HG03103 (cell line): ENCODE results near the gene HIBADH.
"Not testable (repeated sequence)": the region's sequence is repeated elsewhere in the genome, so short reads cannot be mapped to it uniquely, and the experiment has no call there.

Experiments used
- ATAC-seq: cut with Tn5 transposase; IDR thresholded peaks from one replicate; pipeline ENCODE4 v1.9.1; 2021; ENCODE audit warnings: low read depth; ENCODE audit not compliant: unreplicated experiment

Gene HIBADH

DNA sequence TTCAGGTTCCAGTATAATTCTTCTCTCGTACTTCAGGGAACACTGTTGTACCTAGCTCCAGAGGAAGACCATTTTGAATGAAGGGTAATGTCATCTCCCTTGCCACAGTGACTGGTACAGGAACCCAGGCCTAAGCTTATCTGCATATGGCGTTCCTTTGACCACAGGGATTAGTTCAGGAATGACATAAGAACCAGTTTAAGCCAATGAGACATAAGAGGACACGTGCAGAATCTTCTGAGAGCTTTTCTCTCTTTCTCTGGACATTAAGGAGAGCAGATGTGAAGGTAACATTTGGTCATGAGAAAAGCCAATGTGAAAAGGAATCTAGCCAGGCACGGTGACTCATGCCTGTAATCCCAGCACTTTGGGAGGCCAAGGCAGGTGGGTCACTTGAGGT, 21.8 kb upstream of the HIBADH start:
- ATAC-seq, result no peak

DNA sequence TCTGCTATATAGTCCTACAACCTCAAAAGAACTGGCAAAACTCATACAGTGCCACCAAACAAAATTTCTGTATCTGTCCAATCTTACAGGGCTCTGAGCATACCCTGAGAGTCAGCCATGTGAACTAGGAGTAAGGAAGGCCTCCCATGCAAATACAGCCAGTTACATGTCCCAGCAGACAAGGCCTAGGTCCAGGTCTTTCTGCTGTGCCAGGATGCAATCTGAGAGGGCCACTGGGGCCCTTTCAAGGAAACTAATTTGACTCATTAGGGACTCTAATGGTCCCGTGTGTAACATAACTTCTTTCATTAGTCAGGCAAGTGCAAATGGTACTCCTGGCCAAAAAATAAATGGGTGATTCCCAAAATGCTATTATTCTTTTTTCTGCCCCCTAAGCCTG, 17.9 kb upstream of the HIBADH start:
- no peak for ATAC-seq

DNA sequence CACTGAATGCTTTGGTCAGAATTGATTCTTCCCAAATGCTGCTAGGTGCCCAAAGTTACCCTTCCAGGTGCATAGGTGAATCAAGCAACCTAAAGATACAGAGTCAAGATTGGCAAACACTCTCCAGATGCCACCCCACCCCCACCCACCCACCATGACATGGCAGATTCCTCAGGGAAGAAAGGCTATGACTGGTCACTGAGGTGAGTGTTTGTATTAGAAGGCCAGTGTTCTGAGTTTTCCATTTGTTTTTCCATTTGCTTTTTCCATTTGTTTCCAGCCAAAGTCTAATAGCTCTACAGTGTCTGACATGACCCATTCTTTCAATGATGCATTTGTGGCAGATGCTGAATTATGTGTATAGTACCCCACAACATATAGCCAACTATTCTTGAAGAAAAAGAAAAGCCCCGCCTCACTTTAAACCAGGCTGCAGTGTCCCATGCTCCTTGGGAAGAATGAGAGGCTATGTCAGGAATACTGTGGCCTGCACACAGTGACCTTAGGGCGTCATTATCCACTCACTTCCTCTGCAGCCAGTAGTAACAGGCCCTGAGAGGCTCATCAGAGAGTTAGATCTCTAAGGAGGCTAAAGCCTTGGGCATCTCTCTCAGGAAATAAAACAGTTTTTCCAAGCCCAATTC, 16.1 kb upstream of the HIBADH start:
- no peak for ATAC-seq

DNA sequence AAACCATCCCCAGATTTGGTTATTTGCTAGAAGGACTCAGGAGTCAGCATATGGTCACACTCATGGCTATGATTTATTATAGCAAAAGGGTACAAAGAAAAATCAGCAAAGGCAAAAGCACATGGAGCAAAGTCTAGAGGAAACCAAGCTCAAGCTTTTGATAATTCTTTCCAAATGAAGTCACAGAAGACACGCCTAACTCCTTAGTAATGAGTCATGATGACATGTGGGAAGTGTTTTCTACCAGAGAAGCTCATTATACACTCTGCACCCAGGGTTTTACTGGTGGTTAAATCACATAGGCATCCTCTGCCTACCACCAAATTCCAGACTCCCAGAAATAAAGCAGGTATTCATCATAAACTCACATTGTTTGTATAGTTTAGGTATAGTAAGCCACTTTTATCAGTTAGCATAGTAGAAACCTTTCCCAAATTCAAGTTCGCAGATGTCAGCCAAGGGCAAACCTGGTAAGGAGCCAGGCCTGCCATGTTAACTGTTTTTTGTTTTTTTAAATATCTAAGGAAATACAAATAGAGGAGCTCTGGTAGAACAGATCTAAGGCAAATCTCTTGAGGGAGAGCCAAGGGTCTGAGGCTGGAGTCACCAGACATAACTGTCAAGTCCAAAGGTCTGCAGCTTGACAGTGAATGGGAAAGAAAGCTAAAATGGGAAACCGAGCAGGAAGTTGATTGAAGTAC, 15.4 kb upstream of the HIBADH start:
- ATAC-seq, result no peak

DNA sequence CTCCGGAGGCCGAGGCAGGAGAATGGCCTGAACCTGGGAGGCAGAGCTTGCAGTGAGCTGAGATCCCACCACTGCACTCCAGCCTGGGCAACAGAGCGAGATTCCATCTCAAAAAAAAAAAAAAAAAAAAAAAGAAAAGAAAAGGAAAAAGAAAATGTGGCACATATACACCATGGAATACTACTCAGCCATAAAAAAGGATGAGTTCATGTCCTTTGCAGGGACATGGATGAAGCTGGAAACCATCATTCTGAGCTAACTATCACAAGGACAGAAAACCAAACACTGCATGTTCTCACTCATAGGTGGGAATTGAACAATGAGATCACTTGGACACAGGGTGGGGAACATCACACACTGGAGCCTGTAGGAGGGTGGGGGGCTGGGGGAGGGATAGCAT, 11.4 kb upstream of the HIBADH start:
- ATAC-seq, result not testable (repeated sequence)

DNA sequence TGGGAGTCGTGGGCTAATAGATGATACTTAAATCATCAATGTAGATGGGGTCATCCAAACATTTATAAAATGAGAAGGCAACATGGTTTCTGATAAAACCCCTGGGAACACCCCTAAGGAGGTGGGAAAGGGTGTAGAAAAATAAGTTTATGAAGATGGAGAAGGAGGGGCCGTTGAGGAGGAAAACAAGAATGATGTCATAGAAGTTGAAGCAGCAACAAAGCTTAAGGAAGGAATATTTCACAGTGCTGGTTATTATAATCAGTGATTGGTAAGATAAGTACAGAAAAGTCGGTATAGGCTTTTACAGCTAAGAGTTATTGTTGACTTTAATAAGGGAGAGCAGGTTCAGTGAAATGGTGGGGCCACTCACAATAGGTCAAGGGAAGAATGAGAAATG, 9.0 kb upstream of the HIBADH start:
- no peak for ATAC-seq

DNA sequence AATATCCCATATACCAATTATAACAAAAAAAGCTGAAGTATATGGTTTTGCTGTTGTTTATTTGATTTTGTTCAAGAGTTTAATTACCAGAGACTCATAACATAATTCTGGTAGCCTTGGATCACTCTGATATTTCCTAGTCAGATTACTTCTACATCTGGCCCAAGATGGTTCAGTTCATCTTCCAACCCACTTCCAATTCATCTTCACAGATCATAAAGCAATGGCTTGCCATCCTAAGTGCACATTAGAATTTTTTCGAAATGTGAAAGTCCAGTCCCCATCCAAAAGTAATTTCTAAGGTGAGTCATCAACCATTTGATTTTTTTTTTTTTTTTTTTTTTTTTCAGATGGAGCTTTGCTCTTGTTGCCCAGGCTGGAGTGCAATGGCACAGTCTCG, 8.0 kb upstream of the HIBADH start:
- no peak for ATAC-seq

DNA sequence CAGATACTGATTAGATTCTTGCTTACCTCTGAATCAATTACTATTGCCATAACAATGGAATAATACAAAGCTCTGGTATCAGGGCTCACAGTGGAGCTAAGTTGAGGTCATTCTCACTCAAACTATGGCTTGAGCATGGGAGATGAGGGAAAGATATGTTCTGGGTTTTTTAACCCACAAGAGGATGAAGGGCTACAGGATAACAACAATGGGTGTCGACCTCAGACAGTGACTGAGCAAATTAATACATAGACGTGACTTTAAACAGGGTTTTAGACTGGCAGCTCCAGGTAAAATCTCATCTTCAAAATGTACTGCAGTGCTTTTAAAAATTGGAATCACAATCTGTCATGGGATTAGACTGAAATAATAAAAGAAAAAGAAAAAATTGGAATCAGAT, 7.5 kb upstream of the HIBADH start:
- ATAC-seq, result no peak

DNA sequence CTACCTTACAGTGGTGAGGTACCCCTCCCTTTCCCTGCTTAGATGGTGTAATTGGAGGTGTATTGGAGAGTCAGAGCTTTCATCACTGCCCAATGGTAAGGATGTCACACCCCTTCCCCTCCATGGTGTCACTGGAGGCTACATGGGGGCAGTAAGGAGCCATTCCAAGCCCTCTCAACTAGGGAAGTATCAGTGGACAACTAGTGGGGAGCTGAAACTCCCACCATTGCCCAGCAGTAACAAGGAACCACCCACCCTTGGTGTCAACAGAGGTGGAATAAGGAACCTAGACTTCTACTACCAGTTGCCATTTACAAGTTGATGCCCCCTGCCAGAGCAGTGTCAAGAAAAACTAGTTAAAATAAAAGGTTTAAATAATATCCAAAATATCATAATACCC, 2.8 kb upstream of the HIBADH start:
- ATAC-seq, result no peak

DNA sequence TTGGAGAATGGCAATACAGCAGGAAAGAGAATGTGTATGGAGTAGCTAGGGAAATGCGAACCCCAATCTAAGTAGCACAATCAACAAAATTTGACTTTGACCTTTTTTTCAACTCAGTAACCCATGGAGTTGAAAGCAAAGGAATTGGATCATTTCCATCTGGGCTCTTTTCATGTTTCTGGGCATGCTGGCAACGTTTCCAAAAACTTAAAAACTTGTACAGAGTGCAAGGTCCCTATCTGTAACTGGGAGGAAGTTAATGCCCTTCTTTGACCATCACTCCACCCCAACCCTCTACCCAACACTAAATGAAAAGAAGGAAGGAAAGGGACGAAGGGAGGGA, 1.3 kb upstream of the HIBADH start:
- no peak for ATAC-seq

DNA sequence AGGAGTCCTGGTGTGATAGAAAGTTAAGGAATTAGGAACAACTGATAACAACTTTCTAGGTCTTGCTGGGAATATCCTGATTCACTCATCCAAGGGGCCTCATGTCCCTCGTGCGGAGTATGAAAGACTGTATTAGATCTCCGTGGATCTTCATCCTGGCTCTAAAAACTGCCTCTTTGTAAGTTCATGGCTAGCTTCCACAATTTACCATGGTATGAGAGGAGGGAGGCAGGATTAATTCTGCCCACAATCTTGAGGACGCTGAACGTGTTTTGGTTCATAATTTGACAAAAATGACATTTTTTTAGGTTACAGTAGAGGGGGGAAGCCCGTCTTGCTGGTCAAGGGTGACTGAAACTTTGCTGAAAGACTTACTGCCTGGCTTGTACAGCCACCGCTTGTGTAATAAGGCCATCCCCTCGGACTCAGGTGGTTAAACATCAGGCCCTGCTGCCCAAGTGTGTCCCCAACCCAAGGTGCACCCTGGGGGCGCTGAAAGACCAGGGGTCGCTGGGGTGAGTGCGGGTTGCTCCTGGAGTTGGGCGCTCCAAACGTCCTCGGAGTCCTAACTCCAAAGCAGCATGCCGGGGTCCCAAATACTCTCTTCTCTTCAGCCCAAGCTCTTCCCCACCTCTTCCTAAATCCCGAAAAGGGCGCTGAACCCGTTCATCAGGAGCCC, 733 bp downstream of the HIBADH start:
- no peak for ATAC-seq

DNA sequence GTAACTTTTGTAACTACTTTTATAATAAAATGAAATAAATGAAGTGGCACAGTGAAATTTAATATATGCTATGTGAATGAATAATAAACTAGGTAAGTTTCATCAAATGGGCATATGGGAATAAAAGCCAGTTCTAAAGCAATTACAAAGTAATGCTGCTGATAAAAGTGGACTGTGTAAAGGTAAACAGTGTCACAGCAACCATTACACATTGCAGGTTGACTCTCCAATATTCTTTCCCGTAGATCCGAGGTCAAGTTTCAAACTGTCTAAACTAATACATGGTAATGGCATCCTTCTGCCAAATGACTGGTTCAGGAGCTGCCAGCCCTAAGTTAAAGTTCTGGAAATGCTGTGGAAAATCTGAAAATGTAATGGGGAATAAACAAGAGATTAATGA, 6.0 kb downstream of the HIBADH start:
- ATAC-seq, result no peak

DNA sequence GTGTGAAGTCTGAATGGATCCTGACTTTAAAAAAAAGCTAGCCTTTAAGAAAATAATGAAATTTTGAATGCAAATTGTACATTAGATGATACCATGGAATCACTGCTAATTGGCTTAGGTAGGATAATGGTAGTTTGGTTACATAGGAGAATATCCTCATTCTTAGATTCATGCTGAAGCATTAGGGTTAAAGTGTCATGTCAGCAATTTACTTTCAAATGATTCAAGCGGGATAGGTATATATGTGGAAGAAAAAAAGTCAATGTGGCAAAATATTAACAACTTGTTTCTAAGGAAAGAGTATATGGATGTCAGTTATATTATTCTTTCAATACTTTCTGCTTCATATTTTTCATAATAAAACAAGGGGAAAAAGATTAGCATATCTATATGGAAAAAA, 7.5 kb downstream of the HIBADH start:
- ATAC-seq, result no peak

DNA sequence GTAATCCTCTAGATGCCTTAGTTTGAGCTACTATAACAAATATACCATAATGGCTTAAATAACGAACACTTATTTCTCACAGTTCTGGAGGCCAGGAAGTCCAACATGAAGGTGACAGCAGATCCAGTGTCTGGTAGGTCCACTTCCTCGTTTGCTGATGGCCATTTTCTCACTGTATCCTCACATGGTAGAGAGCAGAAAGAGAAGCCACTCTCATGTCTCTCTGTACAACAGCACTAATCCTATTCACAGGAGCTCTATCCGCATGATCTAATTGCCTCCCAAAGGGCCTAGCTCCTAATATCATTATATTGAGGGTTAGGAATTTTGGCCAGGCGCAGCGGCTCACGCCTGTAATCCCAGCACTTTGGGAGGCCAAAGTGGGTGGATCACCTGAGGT, 10.2 kb downstream of the HIBADH start:
- no peak for ATAC-seq

DNA sequence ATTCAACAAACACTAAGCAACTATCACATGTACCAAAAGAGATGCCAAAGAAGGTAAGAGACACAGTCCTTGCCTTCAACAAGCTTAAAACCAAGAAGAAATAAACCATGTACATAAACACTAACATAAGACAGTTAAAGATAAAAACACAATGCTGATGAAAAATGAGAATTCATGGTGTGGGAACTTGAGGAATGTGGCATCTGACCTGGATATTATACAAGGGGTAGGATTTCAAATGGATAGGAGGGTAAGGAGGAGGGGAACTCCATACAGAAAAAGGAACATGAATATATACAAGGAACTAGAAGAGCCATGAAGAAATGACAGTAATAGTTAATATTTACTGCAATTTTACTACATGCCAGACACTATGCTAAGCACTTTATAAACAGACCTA, 11.0 kb downstream of the HIBADH start:
- no peak for ATAC-seq

DNA sequence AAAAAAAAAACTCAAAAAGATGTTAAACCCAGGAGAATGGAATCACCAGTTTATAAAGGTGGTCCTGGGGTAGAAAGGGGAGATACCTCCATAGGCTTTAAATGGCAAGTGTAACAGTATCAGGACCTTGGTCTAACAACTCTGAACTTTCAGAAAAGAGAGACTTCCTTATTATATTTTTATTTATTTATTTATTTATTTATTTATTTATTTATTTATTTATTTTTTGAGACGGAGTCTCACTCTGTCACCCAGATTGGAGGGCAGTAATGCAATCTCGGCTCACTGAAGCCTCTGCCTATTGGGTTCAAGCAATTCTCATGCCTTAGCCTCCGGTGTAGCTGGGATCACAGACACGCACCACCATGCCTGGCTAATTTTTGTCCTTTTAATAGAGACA, 12.4 kb downstream of the HIBADH start:
- ATAC-seq, result no peak

DNA sequence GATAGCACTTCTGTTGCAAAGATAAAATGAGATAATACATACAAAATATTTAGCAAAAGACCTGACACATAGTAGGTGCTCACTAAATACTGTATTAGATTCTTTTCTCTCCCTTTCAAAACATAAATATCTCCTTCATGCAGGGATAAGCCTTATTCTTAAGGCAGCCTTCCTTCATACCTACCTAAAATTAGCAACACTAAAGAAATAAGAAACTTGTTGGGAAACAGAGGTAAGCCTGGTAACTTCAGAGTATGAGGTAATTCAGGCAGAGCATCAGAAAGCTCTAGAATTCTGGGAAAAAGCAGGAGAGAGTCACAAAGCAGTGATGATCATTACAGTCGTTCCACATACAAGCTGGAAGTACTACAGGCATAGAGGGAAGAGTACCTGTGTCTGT, 15.2 kb downstream of the HIBADH start:
- ATAC-seq, result no peak

DNA sequence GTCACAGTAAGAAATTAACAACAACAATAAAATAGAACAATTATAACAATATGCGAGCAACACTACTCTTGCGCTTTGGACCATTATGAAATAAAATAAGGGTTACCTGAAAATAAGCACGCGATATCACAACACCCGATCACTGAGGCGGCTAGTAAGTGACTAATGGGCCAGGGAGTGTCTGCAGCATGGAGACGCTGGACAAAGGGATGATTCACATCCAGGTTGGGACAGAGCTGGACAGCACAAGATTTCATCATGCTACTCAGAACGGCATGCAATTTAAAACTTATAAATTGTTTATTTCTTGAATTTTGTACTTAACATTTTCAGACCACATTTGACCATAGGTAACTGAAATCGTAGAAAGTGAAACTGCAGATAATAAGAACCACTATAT, 15.6 kb downstream of the HIBADH start:
- no peak for ATAC-seq

DNA sequence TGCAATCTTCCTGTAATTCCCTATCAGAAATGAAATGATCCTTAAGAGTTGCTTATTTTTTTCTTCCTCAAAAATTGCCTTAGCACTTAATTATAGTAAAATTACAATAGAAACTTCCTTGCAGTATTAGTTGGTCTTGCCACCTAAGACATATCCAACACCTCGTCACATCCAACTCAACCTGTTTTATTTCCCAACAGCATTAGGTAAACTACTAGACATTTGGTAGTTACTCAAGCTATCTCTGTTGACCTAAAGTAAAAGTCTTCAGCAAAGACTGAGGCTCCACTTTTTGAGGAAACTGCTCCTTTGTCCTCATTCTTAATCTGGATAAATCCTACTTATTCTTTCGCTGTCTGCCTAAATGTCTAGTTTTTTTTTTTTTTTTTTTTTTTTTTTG, 20.4 kb downstream of the HIBADH start:
- ATAC-seq, result no peak

DNA sequence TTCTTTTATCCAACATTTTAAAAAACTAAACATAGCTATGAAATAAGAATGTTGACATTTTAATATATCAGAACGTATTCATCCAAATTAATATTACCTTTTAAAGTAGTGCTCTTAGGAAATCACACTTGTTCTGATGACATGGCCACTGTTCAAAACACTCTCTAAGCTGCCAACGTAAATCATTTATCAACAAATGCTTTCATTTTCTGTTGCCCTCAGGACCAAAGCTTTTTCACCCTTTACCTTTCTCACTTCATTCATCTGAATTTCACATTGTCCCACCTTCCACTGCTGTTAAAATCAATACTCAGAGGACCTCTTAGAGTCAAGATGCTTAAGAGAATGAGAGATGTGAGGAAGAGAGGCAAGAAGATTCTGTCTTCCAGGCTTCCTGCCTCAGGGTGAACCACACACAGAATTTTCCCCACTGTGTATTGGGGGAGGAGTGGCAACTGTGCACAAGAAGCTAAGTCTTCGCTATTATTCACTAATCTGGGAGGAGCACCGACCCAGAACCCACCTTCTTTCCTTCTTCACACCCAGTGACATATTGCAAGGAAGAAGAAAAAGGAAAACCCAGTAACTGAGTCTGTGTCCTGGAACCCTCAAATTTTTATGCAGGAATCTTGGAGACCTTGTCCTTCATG, 21.0 kb downstream of the HIBADH start:
- ATAC-seq, result no peak

DNA sequence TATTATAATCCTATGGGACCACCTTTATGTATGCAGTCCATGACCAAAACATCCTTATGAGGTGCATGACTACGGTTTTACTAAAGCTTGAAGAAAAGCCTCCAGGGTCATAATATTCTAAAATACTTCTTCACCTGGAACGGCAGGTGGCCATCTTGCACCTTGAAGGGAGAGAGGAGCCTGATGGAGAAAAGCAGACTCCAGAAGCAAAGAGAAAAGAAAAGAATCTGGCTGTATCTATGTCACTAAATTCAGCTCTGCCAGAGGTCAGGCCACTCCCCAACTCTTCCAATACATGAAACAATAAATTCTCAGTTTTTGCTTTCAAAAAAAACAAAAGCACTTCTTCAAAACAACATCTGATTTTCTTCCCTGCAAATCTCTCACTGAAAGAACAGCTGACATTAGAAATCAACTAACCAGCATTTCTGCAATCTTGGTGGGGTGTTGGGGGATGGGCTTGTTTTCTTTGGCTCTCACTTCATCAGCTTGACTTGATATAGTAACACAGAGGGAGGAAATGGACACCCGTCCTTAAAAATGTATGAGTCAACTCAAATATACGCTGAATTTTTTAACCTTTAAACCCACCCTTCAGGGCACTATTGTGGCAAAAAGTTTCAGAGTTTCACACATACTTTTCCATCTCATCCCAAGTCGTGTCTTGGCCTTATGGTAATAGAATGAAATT, 21.7 kb downstream of the HIBADH start:
- ATAC-seq, result no peak
